Measurements from ENCODE around the gene GOLGA8M. TPM values are rescaled to one million over a fixed set of nuclear protein-coding genes. Genes with fewer than 3 reads are reported as not detected.
"Not testable (repeated sequence)": the region's sequence is repeated elsewhere in the genome, so short reads cannot be mapped to it uniquely, and the experiment has no call there.

Gene GOLGA8M, protein sequence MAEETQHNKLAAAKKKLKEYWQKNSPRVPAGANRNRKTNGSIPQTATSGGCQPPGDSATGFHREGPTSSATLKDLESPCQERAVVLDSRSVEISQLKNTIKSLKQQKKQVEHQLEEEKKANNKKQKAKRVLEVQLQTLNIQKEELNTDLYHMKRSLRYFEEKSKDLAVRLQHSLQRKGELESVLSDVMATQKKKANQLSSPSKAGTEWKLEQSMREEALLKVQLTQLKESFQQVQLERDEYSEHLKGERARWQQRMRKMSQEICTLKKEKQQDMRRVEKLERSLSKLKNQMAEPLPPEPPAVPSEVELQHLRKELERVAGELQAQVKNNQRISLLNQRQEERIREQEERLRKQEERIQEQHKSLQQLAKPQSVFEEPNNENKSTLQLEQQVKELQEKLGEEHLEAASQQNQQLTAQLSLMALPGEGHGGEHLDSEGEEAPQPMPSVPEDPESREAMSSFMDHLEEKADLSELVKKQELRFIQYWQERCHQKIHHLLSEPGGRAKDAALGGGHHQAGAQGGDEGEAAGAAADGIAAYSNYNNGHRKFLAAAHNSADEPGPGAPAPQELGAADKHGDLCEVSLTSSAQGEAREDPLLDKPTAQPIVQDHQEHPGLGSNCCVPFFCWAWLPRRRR
- 0.28 and 0.51 TPM in 2 replicates for total RNA-seq

DNA sequence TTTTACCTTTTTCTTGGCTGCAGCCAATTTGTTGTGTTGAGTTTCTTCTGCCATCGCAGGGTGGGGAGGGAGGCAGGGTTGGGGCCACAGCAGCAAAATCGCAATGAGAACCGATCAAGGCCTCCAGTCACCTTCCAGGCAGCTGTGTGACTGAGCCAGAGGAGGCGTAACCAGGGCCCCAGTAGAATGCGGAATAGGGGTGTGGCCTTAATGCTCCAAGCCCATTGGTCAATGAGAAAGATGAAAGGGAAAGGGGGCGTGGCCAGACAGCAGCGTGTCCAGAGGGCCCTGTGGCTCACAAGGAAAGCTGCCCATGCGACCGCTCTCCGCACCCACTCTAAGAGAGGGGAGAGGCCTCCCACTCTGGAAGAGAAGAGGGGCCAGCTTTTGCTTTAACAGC lies at the start of gene GOLGA8M:
Gene GOLGA8M (minus strand): TSS at position 152 of the 400 bp plus-strand sequence. CDS start 98 bp downstream, at position 54.
- not testable (repeated sequence) for DNase-seq

DNA sequence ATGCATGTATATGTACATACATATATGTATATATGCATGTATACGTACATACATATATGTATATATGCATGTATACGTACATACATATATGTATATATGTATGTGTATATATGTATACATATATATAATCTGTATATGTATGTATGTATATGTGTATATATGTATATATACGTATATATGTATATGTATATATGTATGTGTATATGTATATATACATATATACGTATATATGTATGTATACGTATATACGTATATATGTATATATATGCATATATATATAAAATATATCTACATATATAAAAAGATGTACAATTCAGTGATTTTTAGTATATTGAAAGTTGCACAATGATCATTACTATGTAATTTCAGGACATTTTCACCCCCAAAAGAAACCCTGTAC lies 30.7 kb upstream of the GOLGA8M start:
- DNase-seq = not testable (repeated sequence)

DNA sequence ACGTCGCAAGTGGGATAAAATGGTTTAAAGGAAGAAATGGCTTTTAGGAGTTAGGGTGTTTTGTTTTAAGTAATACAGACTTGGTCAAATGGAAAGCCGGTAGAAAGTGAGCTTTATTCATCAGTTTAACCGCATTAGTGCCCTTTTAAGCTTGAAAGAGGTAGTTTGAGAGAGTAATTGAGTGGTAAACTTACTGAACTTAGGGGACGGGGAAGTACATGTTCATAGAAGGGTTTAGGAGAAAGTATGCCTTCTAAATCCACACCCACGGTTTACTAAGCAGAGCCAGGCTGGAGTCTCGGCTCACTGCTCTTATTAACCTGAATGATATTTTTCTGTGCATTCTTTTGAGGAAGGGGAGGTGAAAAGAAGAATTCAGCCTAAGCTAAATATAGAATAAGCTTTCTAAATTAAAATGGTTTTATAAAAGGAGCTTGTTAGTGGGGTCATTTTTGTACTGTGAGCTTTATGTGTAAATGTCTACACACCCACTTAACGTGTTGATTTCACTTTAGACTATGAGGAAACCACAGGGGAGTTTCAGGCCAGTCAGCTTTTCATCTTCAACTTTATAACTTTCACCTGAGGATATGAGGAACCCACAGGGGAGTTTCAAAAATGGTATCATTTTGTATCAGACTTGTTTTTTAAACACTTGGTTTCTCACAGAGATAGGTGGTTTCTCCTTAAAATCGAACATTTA lies 26.5 kb upstream of the GOLGA8M start:
- not testable (repeated sequence) for DNase-seq

DNA sequence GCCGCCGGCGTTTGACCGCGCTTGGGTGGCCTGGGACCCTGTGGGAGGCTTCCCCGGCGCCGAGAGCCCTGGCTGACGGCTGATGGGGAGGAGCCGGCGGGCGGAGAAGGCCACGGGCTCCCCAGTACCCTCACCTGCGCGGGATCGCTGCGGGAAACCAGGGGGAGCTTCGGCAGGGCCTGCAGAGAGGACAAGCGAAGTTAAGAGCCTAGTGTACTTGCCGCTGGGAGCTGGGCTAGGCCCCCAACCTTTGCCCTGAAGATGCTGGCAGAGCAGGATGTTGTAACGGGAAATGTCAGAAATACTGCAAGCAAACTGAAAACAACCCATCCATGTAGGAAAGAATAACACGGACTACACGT lies 26.0 kb upstream of the GOLGA8M start:
- not testable (repeated sequence) for DNase-seq

DNA sequence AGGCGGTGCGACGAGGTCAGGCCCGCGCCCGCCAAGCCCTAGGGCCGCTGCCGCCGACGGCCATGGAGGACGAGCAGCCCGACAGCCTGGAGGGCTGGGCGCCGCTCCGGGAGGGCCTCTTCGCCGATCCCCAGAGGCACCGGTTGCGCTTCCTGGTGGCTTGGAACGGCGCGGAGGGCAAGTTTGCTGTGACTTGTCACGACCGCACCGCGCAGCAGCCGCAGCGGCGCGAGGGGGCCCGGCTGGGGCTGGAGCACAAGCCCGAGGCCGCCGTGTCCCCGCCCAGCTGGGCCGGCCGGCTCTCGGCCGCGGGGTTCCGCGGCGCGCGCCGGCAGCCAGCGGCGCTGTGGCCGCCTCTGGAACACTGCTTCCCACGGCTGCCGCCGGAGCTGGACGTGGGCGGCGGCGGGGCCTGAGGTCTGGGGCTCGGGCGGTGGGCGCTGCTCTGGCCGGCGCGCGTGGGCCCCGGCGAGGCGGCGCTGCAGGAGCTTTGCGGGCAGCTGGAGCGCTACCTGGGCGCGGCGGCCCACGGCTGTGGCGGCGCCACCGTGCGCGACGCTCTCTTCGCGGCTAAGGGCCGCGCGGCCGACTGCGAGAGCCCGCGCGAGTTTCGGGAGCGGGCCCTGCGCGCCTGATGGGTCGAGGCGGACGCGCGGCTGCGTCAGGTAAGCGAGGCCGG lies 25.4 kb upstream of the GOLGA8M start:
- DNase-seq = peak; percentile 39

DNA sequence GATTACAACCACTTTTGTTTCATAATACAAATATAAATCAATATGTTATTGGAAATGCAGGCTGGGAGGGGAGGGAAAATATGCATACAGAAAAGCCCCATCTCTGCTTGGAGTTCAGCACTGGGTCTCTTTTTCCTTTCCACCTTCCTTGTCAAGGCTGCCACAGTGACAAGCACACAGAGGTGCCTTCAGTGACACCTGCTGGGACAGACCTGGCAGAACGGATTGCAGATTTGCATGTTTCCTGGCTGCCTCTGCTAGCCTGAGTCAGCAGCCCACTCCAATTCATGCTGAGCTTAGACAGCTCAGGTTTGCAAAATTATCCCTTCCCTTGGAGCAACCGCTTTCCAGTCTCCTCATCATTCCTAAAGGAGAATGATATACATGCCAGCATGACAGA lies 15.8 kb upstream of the GOLGA8M start:
- peak; percentile 26 for DNase-seq

DNA sequence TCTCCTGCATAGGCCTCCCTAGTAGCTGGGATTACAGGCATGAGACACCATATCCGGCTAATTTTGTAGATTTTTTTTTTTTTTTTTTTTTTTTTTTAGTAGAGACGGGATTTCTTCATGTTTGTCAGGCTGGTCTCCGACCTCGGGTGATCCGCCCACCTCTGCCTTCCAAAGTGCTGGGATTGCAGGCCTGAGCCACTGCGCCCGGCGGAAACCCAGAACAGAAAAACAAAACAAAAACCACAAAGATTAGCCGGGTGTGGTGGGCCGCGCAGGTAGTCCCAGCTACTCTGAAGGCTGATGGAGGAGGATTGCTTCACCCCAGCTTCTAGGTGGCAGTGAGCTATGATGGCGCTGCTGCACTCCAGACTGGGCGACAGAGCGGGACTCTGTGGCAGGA lies 14.8 kb upstream of the GOLGA8M start:
- not testable (repeated sequence) for DNase-seq

DNA sequence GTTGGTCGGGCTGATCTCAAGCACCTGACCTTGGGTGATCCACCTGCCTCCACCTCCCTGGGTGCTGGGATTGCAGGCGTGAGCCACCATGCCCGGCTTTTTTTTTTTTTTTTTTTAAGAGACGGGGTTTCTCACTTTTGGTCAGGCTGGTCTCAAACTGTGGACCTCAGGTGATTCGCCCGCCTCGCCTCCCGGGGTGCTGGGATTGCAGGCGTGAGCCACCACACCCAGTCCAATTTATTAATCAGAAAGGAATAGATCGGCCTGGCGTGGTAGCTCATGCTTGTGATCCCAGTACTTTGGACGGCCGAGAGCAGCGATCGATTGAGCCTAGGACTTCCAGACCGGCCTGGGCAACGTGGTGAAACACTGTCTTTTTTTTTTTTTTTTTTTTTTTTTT lies 13.9 kb upstream of the GOLGA8M start:
- no peak for DNase-seq

DNA sequence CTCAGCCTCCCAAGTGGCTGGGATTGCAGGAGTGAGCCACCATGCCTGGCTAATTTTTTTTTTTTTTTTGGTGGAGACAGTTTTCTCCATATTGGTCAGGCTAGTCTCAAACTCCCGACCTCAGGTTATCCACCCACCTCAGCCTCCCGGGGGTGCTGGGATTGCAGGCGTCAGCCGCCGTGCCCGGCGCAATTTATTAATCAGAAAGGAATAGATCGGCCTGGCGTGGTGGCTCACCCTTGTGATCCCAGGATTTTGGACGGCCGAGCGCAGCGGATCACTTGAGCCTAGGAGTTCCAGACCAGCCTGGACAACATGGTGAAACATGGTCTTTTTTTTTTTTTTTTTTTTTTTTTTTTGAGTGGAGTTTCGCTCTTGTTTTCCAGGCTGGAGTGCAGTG lies 13.3 kb upstream of the GOLGA8M start:
- no peak for DNase-seq

DNA sequence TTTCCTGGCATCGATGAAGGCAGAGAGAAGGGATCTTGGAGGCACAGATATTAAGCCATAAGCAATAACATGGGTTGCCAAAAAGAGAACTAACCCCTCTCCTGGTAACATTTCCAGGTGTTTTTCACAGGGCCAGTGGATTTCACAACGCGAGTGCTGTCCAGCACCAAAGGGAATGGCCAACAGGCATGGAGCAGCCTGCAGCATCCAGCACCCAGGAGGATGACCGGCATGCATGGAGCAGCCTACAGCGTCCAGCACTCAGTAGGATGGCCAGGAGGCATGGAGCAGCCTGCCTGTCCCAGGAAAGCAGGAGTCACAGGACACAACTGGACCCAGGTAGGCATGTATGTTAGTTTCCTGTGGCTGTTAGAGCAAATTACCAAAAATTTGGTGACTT lies 11.8 kb upstream of the GOLGA8M start:
- not testable (repeated sequence) for DNase-seq

DNA sequence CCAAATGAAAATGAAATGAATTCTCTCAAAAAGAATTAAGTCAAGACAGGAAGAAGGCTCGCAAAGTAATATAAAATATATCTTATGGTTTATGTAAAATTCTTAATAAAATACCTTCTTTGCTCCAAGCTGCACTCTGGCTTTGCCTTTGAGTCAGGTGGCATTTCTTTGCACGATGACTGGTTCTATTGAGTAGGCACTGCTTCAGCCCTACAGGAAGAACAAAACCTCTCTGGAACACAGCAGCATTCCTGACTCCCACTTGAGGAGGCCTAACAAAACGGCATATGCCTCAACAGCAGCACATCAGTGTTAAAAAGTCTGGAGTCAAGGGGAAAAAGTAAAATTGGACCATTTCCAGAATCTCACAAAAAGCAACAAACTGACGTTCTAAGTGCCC lies 7.4 kb upstream of the GOLGA8M start:
- DNase-seq = not testable (repeated sequence)

DNA sequence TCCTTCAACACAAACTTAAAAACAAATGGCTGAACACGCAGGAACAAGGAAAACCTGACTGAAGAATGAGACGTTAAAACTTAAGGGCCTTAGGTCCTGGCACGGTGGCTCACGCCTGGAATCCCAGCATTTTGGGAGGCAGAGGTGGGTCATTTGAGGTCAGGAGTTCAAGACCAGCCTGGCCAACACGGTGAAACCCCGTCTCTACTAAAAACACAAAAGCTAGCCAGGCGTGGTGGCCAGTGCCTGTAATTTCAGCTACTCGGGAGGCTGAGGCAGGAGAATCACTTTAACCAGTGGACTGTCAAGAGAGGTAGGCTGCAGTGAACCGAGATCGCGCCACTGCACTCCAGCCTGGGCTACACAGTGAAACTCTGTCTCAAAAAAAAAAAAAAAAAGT lies 6.4 kb upstream of the GOLGA8M start:
- not testable (repeated sequence) for DNase-seq

DNA sequence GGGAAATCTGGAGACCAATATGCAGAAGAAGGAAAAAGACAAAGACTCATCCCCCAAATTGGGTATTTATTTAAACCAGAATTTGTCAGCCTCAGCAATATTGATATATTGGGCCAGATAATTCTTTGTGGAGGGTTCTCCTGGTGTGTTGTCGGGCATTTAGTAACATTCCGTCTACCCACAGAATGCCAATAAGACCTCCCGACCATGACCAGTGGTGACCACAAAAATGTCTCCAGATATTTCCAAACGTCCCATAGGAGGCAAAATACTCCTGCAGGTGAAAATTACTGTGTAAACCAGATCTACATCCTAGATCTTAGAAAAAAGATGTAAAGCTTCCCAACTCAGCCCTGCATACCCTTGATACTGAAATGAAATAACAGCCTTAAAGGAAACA lies 2.0 kb upstream of the GOLGA8M start:
- DNase-seq = not testable (repeated sequence)

DNA sequence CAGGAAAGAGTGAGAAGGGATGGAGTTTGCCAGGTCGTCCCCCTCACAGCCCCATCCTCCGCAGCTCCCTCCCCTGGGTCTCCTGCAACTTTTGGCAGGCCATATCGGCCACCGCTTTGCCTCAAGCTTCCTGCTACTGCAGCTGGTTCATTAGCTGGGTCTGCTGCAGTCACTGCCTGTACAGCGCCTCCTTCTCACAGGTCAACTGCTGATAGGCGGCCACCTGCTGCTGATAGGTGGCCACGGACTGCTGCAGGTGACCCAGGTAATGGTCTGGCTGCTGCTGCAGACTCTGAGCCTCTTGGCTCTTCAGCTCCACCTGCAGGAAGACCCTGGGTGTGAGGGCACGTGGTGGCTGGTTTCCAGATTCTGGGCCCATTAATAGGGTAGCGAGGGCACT lies 8.3 kb downstream of the GOLGA8M start:
- DNase-seq = not testable (repeated sequence)

DNA sequence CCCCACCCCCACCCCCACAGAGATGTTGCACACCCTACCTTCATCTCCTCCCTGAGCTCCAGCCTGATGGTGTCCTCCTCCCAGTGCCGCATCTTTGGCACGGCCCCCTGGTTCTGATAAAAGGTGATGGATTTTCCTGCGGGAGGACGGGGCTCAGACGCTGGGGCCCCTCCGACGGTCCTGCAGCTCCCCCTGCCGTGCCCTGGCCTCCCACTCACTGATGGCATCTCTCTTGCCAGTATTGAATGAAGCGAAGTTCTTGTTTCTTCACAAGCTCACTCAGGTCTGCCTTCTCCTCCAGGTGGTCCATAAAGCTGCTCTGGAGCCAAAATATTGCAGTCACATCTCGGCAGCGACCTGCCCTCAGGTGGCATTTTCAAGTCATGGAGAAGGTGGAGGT lies 9.8 kb downstream of the GOLGA8M start:
- not testable (repeated sequence) for DNase-seq

DNA sequence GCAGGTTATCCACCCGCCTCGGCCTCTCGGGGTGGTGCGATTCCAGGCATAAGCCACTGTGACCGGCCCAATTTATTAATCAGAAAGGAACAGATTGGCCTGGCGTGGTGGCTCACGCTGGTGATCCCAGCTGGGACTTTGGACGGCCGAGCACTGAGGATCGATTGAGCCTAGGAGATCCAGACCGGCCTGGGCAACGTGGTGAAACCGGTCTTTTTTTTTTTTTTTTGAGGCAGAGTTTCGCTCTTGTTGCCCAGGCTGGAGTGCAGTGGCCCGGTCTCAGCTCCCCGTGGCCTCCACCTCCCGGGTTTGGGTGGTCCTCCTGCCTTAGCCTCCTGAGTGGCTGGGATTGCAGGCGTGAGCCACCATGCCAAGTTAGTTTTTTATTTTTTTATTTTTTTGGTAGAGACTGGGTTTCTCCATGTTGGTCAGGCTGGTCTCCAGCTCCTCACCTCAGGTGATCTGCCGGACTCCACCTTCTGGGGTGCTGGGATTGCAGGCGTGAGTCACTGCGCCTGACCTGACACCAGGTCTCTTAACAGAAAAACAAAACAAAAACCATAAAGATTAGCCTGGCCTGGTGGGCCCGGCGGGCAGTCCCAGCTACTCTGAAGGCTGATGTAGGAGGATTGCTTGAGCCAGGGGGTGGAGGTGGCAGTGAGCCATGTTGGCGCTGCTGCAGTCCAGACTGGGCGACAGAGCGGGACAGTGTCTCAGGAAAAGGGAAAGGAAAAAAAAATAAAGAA lies 18.0 kb downstream of the GOLGA8M start:
- not testable (repeated sequence) for DNase-seq

DNA sequence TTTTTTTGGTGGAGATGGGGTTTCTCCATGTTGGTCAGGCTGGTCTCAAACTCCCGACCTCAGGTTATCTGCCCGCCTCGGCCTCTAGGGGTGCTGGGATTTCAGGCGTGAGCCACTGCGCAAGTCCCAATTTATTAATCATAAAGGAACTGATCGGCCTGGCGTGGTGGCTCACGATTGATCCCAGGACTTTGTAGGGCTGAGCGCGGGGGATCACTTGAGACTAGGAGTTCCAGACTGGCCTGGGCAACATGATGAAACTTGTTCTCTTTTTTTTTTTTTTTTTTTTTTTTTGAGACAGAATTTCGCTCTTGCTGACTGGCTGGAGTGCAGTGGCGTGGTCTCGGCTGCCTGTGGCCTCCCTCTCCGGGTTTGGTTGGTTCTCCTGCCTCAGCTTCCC lies 19.2 kb downstream of the GOLGA8M start:
- not testable (repeated sequence) for DNase-seq

DNA sequence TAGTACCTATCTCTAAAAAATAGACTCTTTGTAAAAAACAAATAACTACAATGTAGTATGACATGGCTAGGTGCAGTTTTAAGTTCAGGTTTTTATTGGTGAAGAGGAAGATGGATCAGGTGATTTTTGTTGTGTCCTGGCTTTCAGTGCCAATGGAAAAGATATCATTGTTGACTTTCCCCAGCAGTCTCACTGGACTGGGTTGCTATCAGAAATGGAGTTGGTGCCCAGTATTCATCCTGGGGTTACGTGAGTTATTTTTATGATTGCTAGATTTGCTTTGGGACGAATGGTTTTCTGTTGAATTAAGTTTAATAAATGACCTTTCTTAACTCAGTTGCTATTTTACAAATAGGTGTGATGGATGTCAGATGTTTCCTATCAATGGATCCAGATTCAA lies 38.7 kb downstream of the GOLGA8M start:
- not testable (repeated sequence) for DNase-seq

DNA sequence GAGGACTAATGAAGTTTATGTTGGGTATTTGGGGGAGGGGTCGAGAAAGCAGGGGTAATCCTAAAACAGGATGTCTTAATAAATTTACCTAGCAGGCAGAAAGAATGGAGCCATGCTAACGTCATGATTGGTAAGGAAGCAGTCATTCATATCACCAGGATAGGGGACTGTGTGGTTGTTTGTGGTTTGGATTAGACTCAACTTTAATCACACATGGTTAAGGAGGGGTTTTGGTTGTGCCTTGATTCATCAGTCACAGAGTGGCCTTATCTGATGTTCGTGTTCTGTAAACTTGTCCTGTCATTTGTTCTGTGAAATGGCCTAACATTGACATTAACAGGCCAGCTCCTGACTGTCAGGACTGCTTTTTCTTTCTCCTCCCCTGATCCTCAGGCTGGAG lies 40.1 kb downstream of the GOLGA8M start:
- DNase-seq = not testable (repeated sequence)

DNA sequence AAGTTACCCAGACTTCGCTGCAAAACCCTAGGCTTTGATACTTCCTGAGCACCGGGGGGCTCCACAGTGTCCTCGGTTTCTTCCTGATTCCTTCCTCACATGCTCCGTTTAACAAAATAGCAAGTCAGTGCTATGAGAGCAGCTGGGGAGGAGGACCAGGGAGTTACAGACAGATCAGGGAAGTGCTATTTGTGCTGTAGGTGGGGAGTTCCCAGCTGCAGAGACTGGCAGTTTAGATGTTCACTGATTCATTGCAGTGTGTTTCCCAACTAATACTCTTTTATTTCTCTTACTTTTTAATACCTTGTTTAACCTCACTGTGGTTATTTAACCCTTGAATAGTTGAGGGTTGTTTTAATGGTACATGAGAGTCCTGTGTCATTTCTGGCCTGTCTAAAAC lies 45.8 kb downstream of the GOLGA8M start:
- DNase-seq = not testable (repeated sequence)

DNA sequence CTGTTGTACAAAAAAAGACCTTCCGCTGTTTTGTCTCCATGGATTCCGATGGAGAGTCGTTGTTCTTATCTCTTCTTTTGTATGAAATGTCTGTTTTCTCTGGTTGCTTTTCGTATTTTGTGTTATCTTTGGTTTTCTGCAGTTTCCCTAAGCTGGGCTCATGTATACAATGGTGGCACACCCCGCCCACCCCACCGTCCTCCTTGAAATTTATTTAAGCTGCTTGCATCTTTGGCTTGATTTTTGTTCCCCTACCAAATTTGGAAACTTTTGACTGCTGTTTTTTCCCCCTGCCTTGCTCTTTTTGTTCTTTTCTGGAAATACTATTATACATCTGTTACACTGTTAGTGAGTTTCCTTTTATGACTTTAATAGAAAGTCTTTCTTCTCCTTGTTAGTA lies 47.6 kb downstream of the GOLGA8M start:
- not testable (repeated sequence) for DNase-seq

DNA sequence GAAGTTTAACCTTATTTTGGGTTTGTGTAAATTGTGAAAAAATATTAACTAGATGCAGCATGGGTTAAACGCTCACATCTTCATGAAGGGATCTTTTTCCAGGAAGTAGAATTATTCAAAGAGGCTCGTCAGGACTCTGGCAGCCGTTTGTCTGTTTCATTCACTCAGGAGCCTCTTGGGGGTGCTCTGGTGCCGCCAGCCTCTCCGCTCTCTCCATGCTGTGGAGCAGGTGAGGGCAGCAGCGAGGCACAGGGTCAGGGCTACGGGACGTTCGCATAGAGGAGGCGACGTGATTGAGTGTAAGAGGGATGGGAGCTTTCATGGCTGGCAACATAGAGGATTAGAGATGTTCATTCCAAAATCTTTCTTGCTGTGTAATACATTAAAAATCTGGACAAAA lies 48.5 kb downstream of the GOLGA8M start:
- not testable (repeated sequence) for DNase-seq

Data from dermis blood vessel endothelial cell (primary cell).